ENCODE data around the gene HEYL.

GRCh38 chr1:39632323-39632681 is 7.1 kb downstream of the HEYL start:
- TF ChIP-seq YY1 (IDR thresholded peaks at IDR 0.05; ENCODE audit: insufficient read depth, insufficient read length) (no peak), ZNF274 (IDR thresholded peaks at IDR 0.05; ENCODE audit: low read depth, low read length) (no peak), SUZ12 (IDR thresholded peaks at IDR 0.05; ENCODE audit: extremely low read depth, insufficient read depth, insufficient read length) (no peak)
